ENCODE measurements around the gene NEGR1. TPM values are rescaled to one million over a fixed set of nuclear protein-coding genes. Genes with fewer than 3 reads are reported as not detected.

Gene NEGR1
- total RNA-seq, 1 experiment from 2014 or later: 0.05 TPM

DNA sequence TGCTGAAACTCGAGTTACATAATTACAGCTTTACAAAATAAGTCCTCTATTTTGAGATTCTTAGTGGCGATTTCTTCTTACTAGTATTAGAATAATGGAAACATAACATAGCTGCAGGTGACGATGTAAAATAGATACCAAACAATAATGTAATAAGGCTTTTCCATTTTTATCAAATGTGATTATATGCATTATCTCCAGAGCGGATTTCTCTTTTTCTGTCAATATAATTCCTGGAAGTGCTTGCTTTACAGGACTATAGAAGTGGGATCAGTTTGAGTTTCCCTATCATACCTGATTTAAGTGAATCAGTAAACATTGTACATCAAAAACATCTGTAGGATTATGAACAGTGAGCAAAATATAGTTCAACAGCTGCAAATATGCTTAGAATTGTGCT lies 442.5 kb downstream of the NEGR1 start:
- ChIA-PET POLR2A (no interaction called here), CTCF (no interaction called here)
- TF ChIP-seq, protein P1, sequence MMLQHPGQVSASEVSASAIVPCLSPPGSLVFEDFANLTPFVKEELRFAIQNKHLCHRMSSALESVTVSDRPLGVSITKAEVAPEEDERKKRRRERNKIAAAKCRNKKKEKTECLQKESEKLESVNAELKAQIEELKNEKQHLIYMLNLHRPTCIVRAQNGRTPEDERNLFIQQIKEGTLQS (IDR thresholded peaks at IDR 0.05): no peak
- TF ChIP-seq, protein P2, sequence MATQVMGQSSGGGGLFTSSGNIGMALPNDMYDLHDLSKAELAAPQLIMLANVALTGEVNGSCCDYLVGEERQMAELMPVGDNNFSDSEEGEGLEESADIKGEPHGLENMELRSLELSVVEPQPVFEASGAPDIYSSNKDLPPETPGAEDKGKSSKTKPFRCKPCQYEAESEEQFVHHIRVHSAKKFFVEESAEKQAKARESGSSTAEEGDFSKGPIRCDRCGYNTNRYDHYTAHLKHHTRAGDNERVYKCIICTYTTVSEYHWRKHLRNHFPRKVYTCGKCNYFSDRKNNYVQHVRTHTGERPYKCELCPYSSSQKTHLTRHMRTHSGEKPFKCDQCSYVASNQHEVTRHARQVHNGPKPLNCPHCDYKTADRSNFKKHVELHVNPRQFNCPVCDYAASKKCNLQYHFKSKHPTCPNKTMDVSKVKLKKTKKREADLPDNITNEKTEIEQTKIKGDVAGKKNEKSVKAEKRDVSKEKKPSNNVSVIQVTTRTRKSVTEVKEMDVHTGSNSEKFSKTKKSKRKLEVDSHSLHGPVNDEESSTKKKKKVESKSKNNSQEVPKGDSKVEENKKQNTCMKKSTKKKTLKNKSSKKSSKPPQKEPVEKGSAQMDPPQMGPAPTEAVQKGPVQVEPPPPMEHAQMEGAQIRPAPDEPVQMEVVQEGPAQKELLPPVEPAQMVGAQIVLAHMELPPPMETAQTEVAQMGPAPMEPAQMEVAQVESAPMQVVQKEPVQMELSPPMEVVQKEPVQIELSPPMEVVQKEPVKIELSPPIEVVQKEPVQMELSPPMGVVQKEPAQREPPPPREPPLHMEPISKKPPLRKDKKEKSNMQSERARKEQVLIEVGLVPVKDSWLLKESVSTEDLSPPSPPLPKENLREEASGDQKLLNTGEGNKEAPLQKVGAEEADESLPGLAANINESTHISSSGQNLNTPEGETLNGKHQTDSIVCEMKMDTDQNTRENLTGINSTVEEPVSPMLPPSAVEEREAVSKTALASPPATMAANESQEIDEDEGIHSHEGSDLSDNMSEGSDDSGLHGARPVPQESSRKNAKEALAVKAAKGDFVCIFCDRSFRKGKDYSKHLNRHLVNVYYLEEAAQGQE (IDR thresholded peaks at IDR 0.05; ENCODE audit: low read depth): no peak
- TF ChIP-seq FOSL1 (IDR thresholded peaks at IDR 0.05; ENCODE audit: low read depth) (no peak), ZNF274 (IDR thresholded peaks at IDR 0.05; ENCODE audit: low read depth, low read length) (no peak), SP1 (IDR thresholded peaks at IDR 0.05; ENCODE audit: low read depth) (no peak)
- TF ChIP-seq, protein P3, sequence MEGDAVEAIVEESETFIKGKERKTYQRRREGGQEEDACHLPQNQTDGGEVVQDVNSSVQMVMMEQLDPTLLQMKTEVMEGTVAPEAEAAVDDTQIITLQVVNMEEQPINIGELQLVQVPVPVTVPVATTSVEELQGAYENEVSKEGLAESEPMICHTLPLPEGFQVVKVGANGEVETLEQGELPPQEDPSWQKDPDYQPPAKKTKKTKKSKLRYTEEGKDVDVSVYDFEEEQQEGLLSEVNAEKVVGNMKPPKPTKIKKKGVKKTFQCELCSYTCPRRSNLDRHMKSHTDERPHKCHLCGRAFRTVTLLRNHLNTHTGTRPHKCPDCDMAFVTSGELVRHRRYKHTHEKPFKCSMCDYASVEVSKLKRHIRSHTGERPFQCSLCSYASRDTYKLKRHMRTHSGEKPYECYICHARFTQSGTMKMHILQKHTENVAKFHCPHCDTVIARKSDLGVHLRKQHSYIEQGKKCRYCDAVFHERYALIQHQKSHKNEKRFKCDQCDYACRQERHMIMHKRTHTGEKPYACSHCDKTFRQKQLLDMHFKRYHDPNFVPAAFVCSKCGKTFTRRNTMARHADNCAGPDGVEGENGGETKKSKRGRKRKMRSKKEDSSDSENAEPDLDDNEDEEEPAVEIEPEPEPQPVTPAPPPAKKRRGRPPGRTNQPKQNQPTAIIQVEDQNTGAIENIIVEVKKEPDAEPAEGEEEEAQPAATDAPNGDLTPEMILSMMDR (IDR thresholded peaks at IDR 0.05 in 2 of 3, conservative IDR thresholded peaks at IDR 0.05 in 1 of 3; ENCODE audit: borderline replicate concordance in 1 of 3, insufficient read depth in 1 of 3, low read depth in 2 of 3, low read length in 2 of 3): no peak

More for the DNA sequence above, 442.5 kb downstream of the NEGR1 start:
- Histone ChIP-seq H3K36me3 (ENCODE audit: control insufficient read depth in 1 of 2, insufficient read depth in 2 of 2, low read length in 2 of 2) (no peaks in the 10 kb centered on the region), H3K4me1 (ENCODE audit: control insufficient read depth in 1 of 2, insufficient read depth in 2 of 2, low read length in 2 of 2) (no peaks in the 10 kb centered on the region), H3K9ac (ENCODE audit: low read length) (no peak overlapping the region), H3K4me2 (ENCODE audit: low read length) (no peak overlapping the region), H4K20me1 (ENCODE audit: insufficient read depth) (no peaks in the 10 kb centered on the region), H3K27me3 (ENCODE audit: insufficient read depth, low read length) (no peaks in the 10 kb centered on the region), H2AFZ (ENCODE audit: low read depth, low read length, poor library complexity, severe bottlenecking) (no peak overlapping the region), H3K9me3 (ENCODE audit: control insufficient read depth in 1 of 2, insufficient read depth in 1 of 2, low read depth in 1 of 2, low read length in 2 of 2) (peaks cover 12 to 14% of the 10 kb centered on the region in 2 experiments; a peak in 2 of 4 replicates), H3K27ac (ENCODE audit: low read depth, low read length) (no peak overlapping the region), H3K4me3 (replicated peaks in 1 of 2; ENCODE audit: low read depth in 1 of 2, low read length in 2 of 2) (no peak overlapping the region), H3K9me2 (ENCODE audit: insufficient read depth) (no peaks in the 10 kb centered on the region), H3K79me2 (ENCODE audit: insufficient read depth, low read length) (no peaks in the 10 kb centered on the region)
- RAD21 ChIA-PET (ENCODE audit: low non-redundant PET in 1 of 2, low total read pairs in 2 of 2, uncharacterized antibody in 2 of 2, unreplicated experiment in 2 of 2): no interaction called here
- DNase-seq (ENCODE audit: low read depth, low spot score) (no peak), ATAC-seq (no peak)
- no TSS peak for BruUV-seq (replicated peaks)
- intact Hi-C loops (cut with micrococcal nuclease): no loop called here
